Stimulated activated naive B cell treated with anti-CD40 and anti-IgM and Interleukin-4, amounts not matched to agents 10 μg/mL and 1 μg/mL and 100 μg/mL, for 72 hours (primary cell): ENCODE results near the gene TSEN34.
A peak's percentile ranks its signal among the peaks of the same experiment; 100 is the strongest.
"Not testable (repeated sequence)": the region's sequence is repeated elsewhere in the genome, so short reads cannot be mapped to it uniquely, and the experiment has no call there.

Experiments
- ATAC-seq, 2 donors: fragments of 150-1000 bp; cut with Tn5 transposase; replicated peaks; 2 replicates each; pipeline ENCODE4 v1.10.0; 2021; ENCODE audit warnings: moderate library complexity in 1 of 2
- DNase-seq: peaks from one replicate; pipeline ENCODE4 v3.0.0; 2021
- H3K27ac Mint-ChIP-seq: one replicate; pipeline ENCODE4 v1.8.0; 2022; ENCODE audit warnings: mild to moderate bottlenecking, mixed read lengths
- H3K27me3 Mint-ChIP-seq, 2 donors: one replicate each; pipeline ENCODE4 v1.8.0; 2022; ENCODE audit warnings: mixed read lengths in 2 of 2
- H3K36me3 Mint-ChIP-seq, 2 donors: one replicate each; pipeline ENCODE4 v1.8.0; 2022; ENCODE audit warnings: mixed read lengths in 2 of 2, mild to moderate bottlenecking in 1 of 2
- H3K4me1 Mint-ChIP-seq, 2 donors: one replicate each; pipeline ENCODE4 v1.8.0; 2022; ENCODE audit warnings: mixed read lengths in 2 of 2, mild to moderate bottlenecking in 1 of 2
- H3K4me3 Mint-ChIP-seq, 2 donors: one replicate each; pipeline ENCODE4 v1.8.0; 2022; ENCODE audit warnings: mild to moderate bottlenecking in 2 of 2, mixed read lengths in 2 of 2, moderate library complexity in 1 of 2
- H3K9me3 Mint-ChIP-seq, 2 donors: one replicate each; pipeline ENCODE4 v1.8.0; 2022; ENCODE audit warnings: mixed read lengths in 2 of 2, mild to moderate bottlenecking in 1 of 2

The TSEN34 gene

DNA sequence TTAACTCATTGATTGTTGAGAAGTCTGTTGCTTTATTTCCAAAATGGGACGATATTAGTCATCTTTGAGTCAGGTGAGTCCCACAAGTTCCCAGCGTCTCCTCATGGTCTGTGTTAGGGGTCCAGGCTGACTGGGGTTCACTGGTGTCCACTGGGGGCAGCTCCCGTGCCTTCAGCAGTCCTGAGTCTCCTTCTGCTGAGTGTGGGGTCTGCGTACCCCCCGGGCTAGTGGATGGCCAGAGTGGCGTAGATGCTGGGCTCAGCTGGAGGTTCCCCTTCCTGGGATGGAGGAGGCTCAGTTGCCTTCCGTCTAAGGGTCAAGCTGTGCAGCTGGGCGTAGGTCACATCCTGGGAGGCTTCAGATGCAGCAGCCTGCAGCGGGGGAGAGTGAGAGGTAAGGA is 25.8 kb downstream of the TSEN34 start:
- H3K4me1 Mint-ChIP-seq, result peaks cover 2 to 7% of the 10 kb centered on the region in 2 donors
- peaks cover 6% of the 10 kb centered on the region in 2 donors for H3K27me3 Mint-ChIP-seq
- H3K36me3 Mint-ChIP-seq, result peaks cover 29 to 30% of the 10 kb centered on the region in 2 donors
- ATAC-seq (no peak), DNase-seq (no peak)
- H3K9me3 Mint-ChIP-seq, result no peaks in the 10 kb centered on the region
- H3K4me3 Mint-ChIP-seq, result no peak overlapping the region
- no peak overlapping the region for H3K27ac Mint-ChIP-seq

DNA sequence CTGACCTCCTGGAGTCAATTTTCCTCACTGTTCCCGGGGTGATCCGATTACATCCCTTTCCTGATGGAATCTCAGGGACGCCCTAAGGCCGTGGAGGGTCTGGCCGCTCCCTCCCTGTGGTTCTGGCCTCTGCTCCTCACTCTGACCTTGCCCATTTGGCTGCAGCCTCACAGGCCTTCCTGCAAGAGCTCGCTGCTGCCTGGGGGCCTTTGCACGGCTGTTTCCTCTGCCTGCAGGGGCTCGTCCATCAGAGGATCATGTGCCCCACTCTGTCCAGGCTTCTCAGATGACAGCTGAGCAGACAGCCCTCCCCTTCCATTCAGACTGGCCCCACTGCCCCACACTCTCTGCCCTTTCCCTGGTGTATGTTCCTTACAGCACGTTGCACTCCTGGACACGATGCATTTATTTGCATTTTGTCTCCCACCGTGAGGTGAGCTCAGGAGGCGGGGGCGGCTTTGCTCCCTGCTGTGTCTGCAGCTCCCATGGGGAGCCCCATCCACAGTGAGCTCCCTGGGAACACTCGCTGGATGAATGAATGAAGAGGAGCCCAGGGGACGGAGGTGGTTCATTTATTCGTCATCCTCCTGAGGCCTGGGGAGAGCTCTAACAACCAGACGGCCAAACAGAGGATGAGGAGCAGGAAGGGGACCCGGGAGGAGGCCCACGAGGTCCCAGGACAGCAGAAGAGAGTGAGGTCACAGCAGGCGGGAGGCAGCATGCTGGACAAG is 26.6 kb downstream of the TSEN34 start:
- H3K4me3 Mint-ChIP-seq, H3K4me1 Mint-ChIP-seq, H3K27ac Mint-ChIP-seq, ATAC-seq, DNase-seq, H3K9me3 Mint-ChIP-seq: not testable (repeated sequence)
- peaks cover 8 to 12% of the 10 kb centered on the region in 2 donors for H3K27me3 Mint-ChIP-seq
- peaks cover 24 to 25% of the 10 kb centered on the region in 2 donors for H3K36me3 Mint-ChIP-seq

DNA sequence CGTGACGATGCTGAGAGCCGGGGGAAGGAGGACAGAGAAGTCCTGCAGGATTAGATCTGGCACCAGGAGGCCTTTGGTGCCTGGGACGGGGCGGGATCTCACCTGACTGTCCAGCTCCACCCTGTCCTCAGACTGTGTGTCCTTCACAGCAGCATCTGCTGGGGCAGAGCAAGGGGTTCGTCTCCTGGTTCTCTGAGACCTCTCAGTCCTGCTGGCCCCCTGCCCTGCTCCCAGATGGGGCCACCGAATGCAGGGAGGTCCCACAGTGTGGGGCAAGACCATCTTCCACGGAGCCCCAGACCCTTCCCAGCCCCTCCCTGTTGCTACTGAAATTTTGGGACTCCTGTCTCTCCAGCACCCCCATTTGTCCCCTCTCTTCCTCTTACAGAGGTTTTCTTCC is 27.2 kb downstream of the TSEN34 start:
- Mint-ChIP-seq H3K36me3 (peaks cover 19% of the 10 kb centered on the region in 2 donors), H3K4me1 (peaks cover 2 to 10% of the 10 kb centered on the region in 2 donors), H3K27me3 (peaks cover 11 to 18% of the 10 kb centered on the region in 2 donors), H3K9me3 (no peaks in the 10 kb centered on the region), H3K4me3 (no peak overlapping the region), H3K27ac (no peak overlapping the region)
- ATAC-seq (no peak), DNase-seq (no peak)

DNA sequence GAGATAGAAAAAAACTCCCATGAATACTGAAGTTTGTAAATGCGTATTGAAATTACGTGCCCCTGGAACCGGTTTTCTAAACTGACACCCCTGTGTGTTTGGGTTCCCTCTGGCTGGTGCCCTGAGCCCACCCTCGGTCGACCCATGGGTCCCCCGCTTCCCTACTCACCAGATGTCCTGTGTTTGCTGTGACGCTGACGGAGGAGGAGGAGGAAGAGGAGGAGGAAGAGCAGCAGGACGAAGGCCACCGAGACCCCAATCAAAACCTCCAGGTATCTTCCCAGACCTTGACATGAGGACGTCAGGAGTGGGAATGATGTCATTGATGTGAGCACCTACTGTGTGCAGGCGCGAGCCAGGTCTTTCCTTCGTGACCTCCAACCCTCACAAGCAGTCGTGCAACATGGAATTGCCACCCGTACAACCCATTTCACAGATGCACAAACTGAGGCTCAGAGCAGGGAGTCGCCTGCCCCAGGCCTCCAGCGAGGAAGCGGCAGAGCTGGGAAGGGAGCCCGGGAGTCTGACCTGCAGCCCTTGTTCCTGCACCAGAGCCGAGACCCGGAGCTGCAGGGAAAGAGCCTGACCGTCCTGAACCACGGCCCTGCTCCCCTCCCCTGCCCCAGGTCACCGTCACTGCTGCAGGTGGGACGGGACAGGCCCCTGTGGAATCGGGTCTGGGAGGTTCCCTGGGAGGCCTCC is 28.0 kb downstream of the TSEN34 start:
- Mint-ChIP-seq H3K27me3 (peaks cover 14 to 26% of the 10 kb centered on the region in 2 donors), H3K4me1 (peaks cover 4 to 18% of the 10 kb centered on the region in 2 donors), H3K27ac (no peak overlapping the region), H3K36me3 (peaks cover 17 to 18% of the 10 kb centered on the region in 2 donors), H3K9me3 (no peaks in the 10 kb centered on the region), H3K4me3 (no peak overlapping the region)
- DNase-seq (no peak), ATAC-seq (no peak)

DNA sequence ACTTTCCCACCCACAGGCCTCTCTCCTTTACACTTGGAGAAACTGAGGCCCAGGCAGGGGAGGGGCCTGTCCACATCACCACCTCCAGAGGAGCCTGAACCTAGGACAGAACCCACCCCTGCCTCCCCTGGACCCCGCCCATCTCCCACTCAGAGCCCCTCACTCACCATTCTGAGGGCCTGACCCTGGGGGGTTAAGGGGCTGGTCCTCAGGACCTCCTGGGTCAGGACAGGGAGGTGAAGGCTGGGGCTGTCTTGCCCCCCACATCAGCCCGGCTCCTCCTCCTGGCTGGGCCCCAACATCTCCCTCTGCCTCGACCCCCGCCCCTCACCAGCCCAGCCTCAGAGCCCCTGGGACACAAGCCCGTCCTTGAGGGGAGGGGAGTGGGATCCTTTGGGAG is 28.6 kb downstream of the TSEN34 start:
- not testable (repeated sequence) for H3K27ac Mint-ChIP-seq, H3K9me3 Mint-ChIP-seq, DNase-seq, H3K4me3 Mint-ChIP-seq, ATAC-seq
- H3K36me3 Mint-ChIP-seq, result peaks cover 14 to 18% of the 10 kb centered on the region in 2 donors
- H3K4me1 Mint-ChIP-seq, result peaks cover 4 to 18% of the 10 kb centered on the region in 2 donors
- H3K27me3 Mint-ChIP-seq, result peaks cover 14 to 27% of the 10 kb centered on the region in 2 donors

DNA sequence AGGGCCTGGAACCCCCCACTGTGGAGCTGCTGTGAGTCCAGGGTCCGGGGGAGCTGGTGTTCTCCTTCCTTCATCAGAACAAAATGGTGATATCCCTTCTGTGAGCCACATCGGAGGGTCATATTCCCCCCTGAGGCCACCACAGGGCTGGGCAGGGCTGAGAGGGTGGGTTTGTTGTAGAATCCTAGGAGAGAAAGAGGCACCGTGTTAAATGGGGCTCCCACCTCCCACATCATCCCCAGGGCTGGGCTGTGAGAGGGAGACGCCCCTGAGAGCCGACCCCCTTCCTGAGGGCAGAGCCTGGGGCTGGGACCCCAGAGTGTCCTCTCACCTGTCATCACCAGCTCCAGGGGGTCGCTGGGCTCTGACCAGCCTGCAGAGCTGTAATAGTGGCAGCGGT is 30.8 kb downstream of the TSEN34 start:
- not testable (repeated sequence) for H3K27ac Mint-ChIP-seq, ATAC-seq, H3K4me3 Mint-ChIP-seq, DNase-seq, H3K9me3 Mint-ChIP-seq
- H3K4me1 Mint-ChIP-seq, result peaks cover 4 to 11% of the 10 kb centered on the region in 2 donors
- H3K36me3 Mint-ChIP-seq, result peaks cover 9 to 13% of the 10 kb centered on the region in 2 donors
- peaks cover 14 to 27% of the 10 kb centered on the region in 2 donors for H3K27me3 Mint-ChIP-seq

DNA sequence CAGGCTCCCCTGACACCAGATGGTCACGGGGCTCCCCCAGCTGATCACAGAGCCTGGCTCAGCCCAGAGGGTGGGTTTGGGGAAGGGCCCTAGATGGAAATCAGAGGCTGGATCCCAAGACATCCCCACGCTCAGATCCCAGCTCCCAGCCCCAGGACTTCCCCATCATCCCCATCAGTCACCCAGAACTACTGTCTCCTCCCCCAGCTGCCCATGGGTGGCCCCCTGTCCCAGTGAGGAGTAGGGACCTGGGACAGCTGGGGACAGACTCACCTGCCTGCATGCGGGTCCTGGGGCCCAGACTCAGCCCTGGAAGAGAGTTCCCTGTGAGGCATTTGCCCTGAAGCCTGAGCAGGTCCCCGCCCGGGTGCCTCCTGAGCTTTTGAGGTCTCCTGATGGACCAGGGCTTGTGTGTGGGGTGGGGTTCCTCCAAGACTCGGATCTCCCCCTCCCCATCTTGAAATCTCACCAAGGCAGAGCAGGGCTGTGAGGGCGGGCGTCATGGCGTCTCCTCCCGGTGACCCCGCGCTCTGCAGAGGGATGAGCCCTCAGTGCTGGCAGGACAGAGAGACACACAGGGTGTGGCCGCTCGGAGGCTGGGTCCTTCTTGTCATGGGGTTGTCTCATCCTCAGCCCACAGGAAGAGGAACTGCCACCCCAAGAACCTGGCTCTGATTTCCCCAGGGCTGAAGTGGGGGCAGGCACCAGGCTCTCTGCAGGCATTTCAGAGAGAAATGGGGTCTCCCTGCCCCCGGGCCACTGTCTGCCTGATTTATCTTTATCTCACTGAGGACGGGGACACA is 31.6 kb downstream of the TSEN34 start, which contains the start of gene LILRB3:
Gene LILRB3 (minus strand): TSS at position 534 of the 803 bp plus-strand sequence. CDS start 31 bp downstream, at position 503.
- H3K27me3 Mint-ChIP-seq, result peaks cover 14 to 27% of the 10 kb centered on the region in 2 donors
- peak; percentile 48 to 58 for ATAC-seq
- peak within 1 kb of the TSS; percentile 4 for H3K27ac Mint-ChIP-seq
- not testable (repeated sequence) for H3K4me3 Mint-ChIP-seq, DNase-seq, H3K9me3 Mint-ChIP-seq
- peaks cover 7 to 10% of the 10 kb centered on the region in 2 donors for H3K36me3 Mint-ChIP-seq
- H3K4me1 Mint-ChIP-seq, result peaks cover 4 to 11% of the 10 kb centered on the region in 2 donors

DNA sequence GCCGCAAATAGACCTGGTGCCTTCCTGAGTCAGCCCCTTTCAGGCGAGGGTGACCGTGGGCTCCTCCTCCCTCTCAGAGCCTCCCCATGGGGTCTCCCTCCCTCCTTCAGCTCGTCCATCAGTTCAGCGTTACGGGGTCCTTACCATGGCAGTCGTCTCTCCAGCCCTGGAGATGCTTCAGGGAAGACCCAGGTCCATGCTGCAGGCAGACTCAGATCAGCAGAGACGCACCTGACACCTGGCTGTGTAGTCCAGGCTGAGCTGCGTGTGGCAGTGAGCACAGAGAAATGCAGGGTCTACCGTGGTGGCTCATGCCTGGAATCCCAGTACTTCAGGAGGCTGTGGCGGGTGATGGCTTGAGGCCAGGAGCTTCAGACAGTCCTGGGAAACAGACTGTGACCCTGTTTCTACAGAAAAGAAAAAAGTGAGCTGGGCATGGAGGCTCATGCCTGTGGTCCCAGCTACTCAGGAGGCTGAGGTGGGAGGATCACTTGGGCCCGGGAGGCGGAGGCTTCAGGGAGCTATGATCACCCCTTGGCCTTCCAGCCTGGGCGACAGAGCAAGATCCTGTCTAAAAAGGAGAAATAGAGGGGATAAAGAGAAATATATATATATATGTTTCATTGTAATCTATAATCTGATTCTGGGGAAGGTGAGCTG is 32.3 kb downstream of the TSEN34 start:
- H3K4me3 Mint-ChIP-seq, H3K36me3 Mint-ChIP-seq, DNase-seq, H3K9me3 Mint-ChIP-seq: not testable (repeated sequence)
- ATAC-seq, result peak in 1 of 2 donors; percentile 8
- peaks cover 4 to 11% of the 10 kb centered on the region in 2 donors for H3K4me1 Mint-ChIP-seq
- peaks cover 18 to 31% of the 10 kb centered on the region in 2 donors for H3K27me3 Mint-ChIP-seq
- H3K27ac Mint-ChIP-seq, result peak overlapping the region; percentile 4

DNA sequence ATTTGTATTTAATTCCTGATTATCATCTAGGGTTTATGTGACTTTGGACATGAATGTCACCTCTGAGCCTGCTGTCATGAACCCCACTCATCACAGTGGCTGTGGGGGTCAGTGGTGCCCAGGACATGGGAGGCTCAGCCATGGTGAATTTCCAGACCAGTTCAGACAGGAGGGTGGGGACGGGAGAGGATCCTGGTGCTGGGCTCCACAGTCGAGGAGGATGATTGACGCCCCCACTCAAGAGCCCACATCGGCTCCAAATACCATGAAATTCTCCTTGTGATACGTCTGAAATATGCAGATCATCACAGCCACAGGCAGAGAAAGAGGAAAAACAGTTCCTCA is 32.8 kb downstream of the TSEN34 start:
- H3K4me3 Mint-ChIP-seq, H3K9me3 Mint-ChIP-seq, DNase-seq, H3K36me3 Mint-ChIP-seq, ATAC-seq, H3K27ac Mint-ChIP-seq: not testable (repeated sequence)
- peaks cover 4 to 11% of the 10 kb centered on the region in 2 donors for H3K4me1 Mint-ChIP-seq
- peaks cover 19 to 32% of the 10 kb centered on the region in 2 donors for H3K27me3 Mint-ChIP-seq

DNA sequence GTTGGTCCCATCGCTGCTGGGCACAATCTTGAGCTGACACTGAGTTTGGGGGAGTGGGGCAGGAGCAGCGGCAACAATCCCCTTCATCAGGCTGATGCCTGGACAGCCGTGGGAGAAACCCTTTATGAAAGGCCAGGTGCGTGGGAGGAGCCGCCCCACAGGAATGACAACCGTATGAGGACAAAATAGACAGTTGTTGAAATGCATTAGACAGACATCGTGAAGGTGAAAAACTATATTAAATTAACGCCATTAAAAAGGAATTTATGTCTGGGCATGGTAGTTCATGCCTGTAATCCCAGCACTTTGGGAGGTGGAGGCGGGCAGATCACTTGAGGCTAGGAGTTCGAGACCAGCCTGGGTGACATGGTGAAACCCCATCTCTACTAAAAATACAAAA is 33.5 kb downstream of the TSEN34 start:
- H3K9me3 Mint-ChIP-seq, DNase-seq, H3K27ac Mint-ChIP-seq, H3K36me3 Mint-ChIP-seq, H3K4me3 Mint-ChIP-seq, ATAC-seq: not testable (repeated sequence)
- Mint-ChIP-seq H3K27me3 (peaks cover 26 to 38% of the 10 kb centered on the region in 2 donors), H3K4me1 (peaks cover 4 to 11% of the 10 kb centered on the region in 2 donors)

DNA sequence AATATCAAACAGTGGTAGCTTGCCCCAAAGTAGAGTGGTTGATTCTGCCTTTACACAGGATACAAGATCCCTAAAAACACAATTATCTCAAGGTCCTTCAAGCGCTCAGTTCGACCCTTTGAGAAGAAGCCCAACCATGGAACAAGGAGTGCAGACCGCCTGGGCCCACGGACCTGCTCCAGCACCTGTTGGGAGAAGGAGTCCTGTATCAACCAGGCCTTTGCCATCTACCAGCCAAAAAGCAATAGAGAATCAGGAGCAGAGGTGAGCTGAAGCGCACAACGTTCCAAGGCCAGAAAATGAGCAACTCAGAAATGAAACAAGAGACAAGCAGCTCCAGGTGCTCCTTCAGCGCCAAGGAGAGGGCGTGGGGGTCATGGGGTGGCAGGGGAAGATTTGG is 38.0 kb downstream of the TSEN34 start:
- DNase-seq (no peak), ATAC-seq (no peak)
- Mint-ChIP-seq H3K27me3 (peaks cover 45 to 46% of the 10 kb centered on the region in 2 donors), H3K9me3 (peaks cover 2 to 4% of the 10 kb centered on the region in 2 donors), H3K36me3 (no peaks in the 10 kb centered on the region), H3K4me1 (peaks cover 4 to 5% of the 10 kb centered on the region in 2 donors), H3K4me3 (no peak overlapping the region), H3K27ac (no peak overlapping the region)

DNA sequence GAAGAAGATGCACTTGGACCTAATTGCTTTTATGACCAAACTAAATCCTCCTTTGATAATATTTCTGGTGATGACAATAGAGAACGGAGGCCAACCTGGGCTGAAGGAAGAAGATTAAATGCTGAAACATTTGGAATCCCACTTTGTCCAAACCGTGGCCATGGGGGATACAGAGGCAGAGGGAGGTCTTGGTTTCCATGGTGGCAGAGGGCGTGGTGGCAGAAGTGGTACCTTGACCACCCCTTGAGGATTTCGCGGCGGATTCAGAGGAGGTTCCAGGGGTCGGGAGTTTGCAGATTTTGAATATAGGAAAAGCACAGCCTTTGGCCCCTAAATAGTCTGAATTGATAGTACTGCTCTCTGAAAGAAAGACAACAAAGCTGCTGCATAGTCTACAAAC is 38.9 kb downstream of the TSEN34 start:
- DNase-seq (no peak), ATAC-seq (no peak)
- Mint-ChIP-seq H3K27ac (no peak overlapping the region), H3K27me3 (peaks cover 47 to 53% of the 10 kb centered on the region in 2 donors), H3K4me3 (no peak overlapping the region), H3K9me3 (peaks cover 2 to 4% of the 10 kb centered on the region in 2 donors), H3K4me1 (peaks cover 4 to 5% of the 10 kb centered on the region in 2 donors), H3K36me3 (no peaks in the 10 kb centered on the region)

DNA sequence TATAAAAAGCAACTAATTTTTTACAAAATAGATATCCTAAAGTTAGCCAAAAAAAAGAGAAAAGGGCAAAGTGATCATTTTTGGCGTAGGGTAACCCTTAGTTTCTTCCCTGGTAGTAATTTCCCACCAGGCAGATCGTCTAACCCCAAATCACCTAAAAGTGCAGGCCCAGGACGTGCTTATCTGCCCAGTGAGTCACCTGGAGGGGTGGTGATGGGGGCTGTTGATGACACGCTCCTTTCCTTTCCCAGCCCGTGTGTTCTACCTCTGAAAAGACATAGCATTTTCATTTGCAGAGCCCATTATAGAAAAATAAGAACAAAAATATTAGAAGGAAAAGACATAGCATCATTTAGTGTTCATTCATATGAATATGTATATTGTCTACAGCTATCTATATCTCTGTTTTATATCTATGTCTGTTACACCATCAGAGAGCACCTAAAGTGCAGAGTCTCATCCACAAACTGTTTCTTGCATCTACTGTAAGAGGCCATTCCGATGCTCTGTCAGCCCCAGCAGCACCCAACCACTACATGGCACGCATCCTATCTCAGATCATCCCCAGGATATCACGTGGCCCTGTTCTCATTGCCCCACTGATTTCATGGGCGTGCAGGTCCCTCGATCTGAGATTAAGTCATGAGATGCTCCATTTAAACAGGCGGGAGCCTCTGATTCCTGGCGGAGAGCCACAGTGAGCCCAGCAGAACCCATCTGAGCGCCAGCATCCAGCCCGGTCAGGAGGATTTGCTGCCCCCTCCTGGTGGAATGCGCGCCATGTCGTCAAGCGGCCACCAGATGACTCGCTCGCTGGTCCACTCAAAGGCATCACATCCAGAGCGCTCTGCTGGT is 40.2 kb downstream of the TSEN34 start:
- peaks cover 47 to 63% of the 10 kb centered on the region in 2 donors for H3K27me3 Mint-ChIP-seq
- peak; percentile 80 for DNase-seq
- H3K9me3 Mint-ChIP-seq, result peaks cover 2 to 4% of the 10 kb centered on the region in 2 donors
- H3K36me3 Mint-ChIP-seq, result no peaks in the 10 kb centered on the region
- H3K4me1 Mint-ChIP-seq, result peaks cover 4 to 5% of the 10 kb centered on the region in 2 donors
- peak; percentile 98 to 99 for ATAC-seq
- no peak overlapping the region for H3K27ac Mint-ChIP-seq
- H3K4me3 Mint-ChIP-seq, result no peak overlapping the region
